NK-92 (cell line): ENCODE measurements around the gene MPPED1.

ENCODE experiments used
- DNase-seq: peaks from one replicate; lab custom pipeline; 2025; ENCODE audit not compliant: unreplicated experiment; lab: John Stamatoyannopoulos, UW

The MPPED1 gene

GRCh38 chr22:43392385-43392989 is 19.3 kb upstream of the MPPED1 start:
- DNase-seq = no peak

- no peak for DNase-seq
Observed at GRCh38 chr22:43393132-43393843, 18.5 kb upstream of the MPPED1 start.

- no peak for DNase-seq
Observed at GRCh38 chr22:43393844-43394474, 17.9 kb upstream of the MPPED1 start.

- no peak for DNase-seq
Observed at GRCh38 chr22:43395086-43395695, 16.6 kb upstream of the MPPED1 start.

- DNase-seq = no peak
Observed at GRCh38 chr22:43396321-43396933, 15.4 kb upstream of the MPPED1 start.

- no peak for DNase-seq
Observed at GRCh38 chr22:43396934-43397457, 14.8 kb upstream of the MPPED1 start.

- no peak for DNase-seq
Observed at GRCh38 chr22:43397766-43398165, 14.0 kb upstream of the MPPED1 start.

GRCh38 chr22:43398246-43398645 is 13.6 kb upstream of the MPPED1 start:
- DNase-seq = no peak

GRCh38 chr22:43398910-43399309 is 12.9 kb upstream of the MPPED1 start:
- DNase-seq = no peak

GRCh38 chr22:43399338-43399979 is 12.4 kb upstream of the MPPED1 start:
- no peak for DNase-seq

- DNase-seq = no peak
Observed at GRCh38 chr22:43399980-43400358, 11.8 kb upstream of the MPPED1 start.

- DNase-seq = no peak
Observed at GRCh38 chr22:43400449-43400848, 11.4 kb upstream of the MPPED1 start.

GRCh38 chr22:43401233-43401632 is 10.6 kb upstream of the MPPED1 start:
- no peak for DNase-seq

- no peak for DNase-seq
Observed at GRCh38 chr22:43401661-43402060, 10.2 kb upstream of the MPPED1 start.

GRCh38 chr22:43402128-43402527 is 9.7 kb upstream of the MPPED1 start:
- no peak for DNase-seq

GRCh38 chr22:43404673-43405385 is 7.0 kb upstream of the MPPED1 start:
- no peak for DNase-seq

GRCh38 chr22:43406186-43406790 is 5.5 kb upstream of the MPPED1 start:
- DNase-seq = no peak

GRCh38 chr22:43407591-43407990 is 4.2 kb upstream of the MPPED1 start:
- DNase-seq = no peak

- no peak for DNase-seq
Observed at GRCh38 chr22:43408009-43408408, 3.8 kb upstream of the MPPED1 start.

GRCh38 chr22:43409046-43409445 is 2.8 kb upstream of the MPPED1 start:
- no peak for DNase-seq
